ENCODE measurements around the gene RAD51B.

- TF ChIP-seq YY1 (IDR thresholded peaks at IDR 0.05; ENCODE audit: insufficient read depth, insufficient read length) (no peak), ZNF274 (IDR thresholded peaks at IDR 0.05; ENCODE audit: low read depth, low read length) (no peak)
Measured at GRCh38 chr14:68424443-68425172, 605.0 kb downstream of the RAD51B start.
